Upper lobe of left lung (tissue), 4 donors: ENCODE data around the gene THAP12.

Experiments used
- EP300 ChIP-seq, 4 donors: sonication (generic); formaldehyde crosslinking; IDR thresholded peaks; one replicate each; pipeline ENCODE4 v1.5.1; 2017; ENCODE audit warnings: antibody characterized with exemption in 4 of 4, control low read depth in 2 of 4
- POLR2A ChIP-seq, 4 donors: fragments of 450-650 bp; IDR thresholded peaks; one replicate each; pipeline ENCODE4 v1.5.1; 2016 to 2017; ENCODE audit warnings: antibody characterized with exemption in 4 of 4, mild to moderate bottlenecking in 2 of 4
- POLR2AphosphoS5 ChIP-seq, 2 donors: sonication (generic); formaldehyde crosslinking; IDR thresholded peaks; one replicate each; pipeline ENCODE4 v1.5.1; 2017; ENCODE audit warnings: antibody characterized with exemption in 2 of 2
- TF ChIP-seq, protein P1 (sequence below), 6 experiments: fragments of 450-650 bp in 4 of 6; fragments of 200-600 bp in 2 of 6; sonication (generic) in 2 of 6; IDR thresholded peaks; one replicate each; pipeline ENCODE4 v1.5.1; 2016 to 2019; ENCODE audit warnings: antibody characterized with exemption in 6 of 6

DNA sequence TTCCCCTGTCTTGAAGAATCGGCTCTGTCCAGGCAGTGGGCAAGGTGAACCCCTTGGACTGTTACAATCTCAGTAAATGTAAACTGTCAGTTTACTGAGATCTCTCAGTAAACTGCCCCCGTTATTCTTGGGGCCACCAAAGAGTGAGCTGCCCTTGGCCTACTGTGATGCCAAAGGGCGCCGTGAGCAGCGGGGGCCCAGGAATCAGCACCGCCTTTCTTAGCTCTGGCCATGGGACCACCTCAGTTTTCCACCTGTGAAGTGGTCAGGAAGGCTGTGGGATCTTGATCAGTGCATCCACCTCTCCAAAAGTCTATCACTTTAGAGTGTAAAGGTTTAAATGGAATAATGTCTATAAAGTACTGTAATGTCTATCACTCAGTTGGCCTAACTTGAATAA lies 57.1 kb downstream of the THAP12 start:
- TF ChIP-seq POLR2A (IDR thresholded peaks at IDR 0.05) (no peak), POLR2AphosphoS5 (IDR thresholded peaks at IDR 0.05) (no peak), EP300 (IDR thresholded peaks at IDR 0.05) (no peak)
- TF ChIP-seq, protein P1, sequence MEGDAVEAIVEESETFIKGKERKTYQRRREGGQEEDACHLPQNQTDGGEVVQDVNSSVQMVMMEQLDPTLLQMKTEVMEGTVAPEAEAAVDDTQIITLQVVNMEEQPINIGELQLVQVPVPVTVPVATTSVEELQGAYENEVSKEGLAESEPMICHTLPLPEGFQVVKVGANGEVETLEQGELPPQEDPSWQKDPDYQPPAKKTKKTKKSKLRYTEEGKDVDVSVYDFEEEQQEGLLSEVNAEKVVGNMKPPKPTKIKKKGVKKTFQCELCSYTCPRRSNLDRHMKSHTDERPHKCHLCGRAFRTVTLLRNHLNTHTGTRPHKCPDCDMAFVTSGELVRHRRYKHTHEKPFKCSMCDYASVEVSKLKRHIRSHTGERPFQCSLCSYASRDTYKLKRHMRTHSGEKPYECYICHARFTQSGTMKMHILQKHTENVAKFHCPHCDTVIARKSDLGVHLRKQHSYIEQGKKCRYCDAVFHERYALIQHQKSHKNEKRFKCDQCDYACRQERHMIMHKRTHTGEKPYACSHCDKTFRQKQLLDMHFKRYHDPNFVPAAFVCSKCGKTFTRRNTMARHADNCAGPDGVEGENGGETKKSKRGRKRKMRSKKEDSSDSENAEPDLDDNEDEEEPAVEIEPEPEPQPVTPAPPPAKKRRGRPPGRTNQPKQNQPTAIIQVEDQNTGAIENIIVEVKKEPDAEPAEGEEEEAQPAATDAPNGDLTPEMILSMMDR (IDR thresholded peaks at IDR 0.05), result no peak
